CD14-positive monocyte (primary cell): Measurements from ENCODE around the gene RBMS3. TPM values are rescaled to one million over a fixed set of nuclear protein-coding genes. Genes with fewer than 3 reads are reported as not detected.

Source experiments
- DNase-seq, 3 donors: peaks; one replicate each; pipeline ENCODE4 v3.0.0-alpha.2; 2011 to 2022
- H2AFZ ChIP-seq: 2 replicates; pipeline ENCODE4 v1.6.0; 2012; ENCODE audit warnings: mild to moderate bottlenecking, low read depth, low read length, inconsistent platforms; ENCODE audit not compliant: insufficient read depth, poor library complexity, severe bottlenecking
- H3K27ac ChIP-seq, 2 donors: 1 replicate in 1 of 2; 2 replicates in 1 of 2; pipeline ENCODE4 v1.5.1; 2012 to 2013; ENCODE audit warnings: low read length in 2 of 2, control low read depth in 1 of 2, inconsistent platforms in 1 of 2, low read depth in 1 of 2, mild to moderate bottlenecking in 1 of 2
- H3K27me3 ChIP-seq, 2 donors: one replicate each; pipeline versions ENCODE4 v1.6.0 to v1.6.1; 2011 to 2013; ENCODE audit warnings: low read length in 2 of 2; ENCODE audit not compliant: control insufficient read depth in 2 of 2, insufficient read depth in 2 of 2
- H3K36me3 ChIP-seq, 2 donors: replicated peaks in 1 of 2; 1 replicate in 1 of 2; 2 replicates in 1 of 2; pipeline versions ENCODE4 v1.5.1 to v1.6.1; 2012 to 2013; ENCODE audit warnings: low read length in 2 of 2, control low read depth in 1 of 2, inconsistent platforms in 1 of 2, mild to moderate bottlenecking in 1 of 2; ENCODE audit not compliant: insufficient read depth in 2 of 2, control insufficient read depth in 1 of 2
- H3K4me1 ChIP-seq, 2 donors: 1 replicate in 1 of 2; 2 replicates in 1 of 2; pipeline versions ENCODE4 v1.5.1 to v1.6.1; 2012 to 2013; ENCODE audit warnings: low read length in 2 of 2, control low read depth in 1 of 2, inconsistent platforms in 1 of 2, mild to moderate bottlenecking in 1 of 2, moderate library complexity in 1 of 2; ENCODE audit not compliant: insufficient read depth in 2 of 2, control insufficient read depth in 1 of 2
- H3K4me2 ChIP-seq: replicated peaks from 2 replicates; pipeline ENCODE3; 2012; ENCODE audit warnings: low read length, moderate library complexity, mild to moderate bottlenecking; ENCODE audit not compliant: poor library complexity, severe bottlenecking; ENCODE audit errors: extremely low read depth
- H3K4me3 ChIP-seq, 3 experiments: fragments of 200-600 bp in 1 of 3; sonication (generic) in 1 of 3; replicated peaks in 1 of 3; 1 replicate in 2 of 3; 2 replicates in 1 of 3; pipeline ENCODE4 v1.5.1; 2011 to 2013; ENCODE audit warnings: low read length in 3 of 3, mild to moderate bottlenecking in 3 of 3, control low read depth in 2 of 3, low read depth in 2 of 3, inconsistent platforms in 1 of 3, moderate library complexity in 1 of 3
- H3K79me2 ChIP-seq: 2 replicates; pipeline ENCODE4 v1.6.0; 2012; ENCODE audit warnings: mild to moderate bottlenecking, control low read depth, inconsistent platforms, low read length, moderate library complexity; ENCODE audit not compliant: insufficient read depth
- H3K9ac ChIP-seq: 2 replicates; pipeline ENCODE4 v1.6.0; 2017; ENCODE audit warnings: low read length, mild to moderate bottlenecking; ENCODE audit not compliant: insufficient read depth, poor library complexity, severe bottlenecking
- H3K9me3 ChIP-seq, 2 donors: replicated peaks in 1 of 2; 1 replicate in 1 of 2; 2 replicates in 1 of 2; pipeline versions ENCODE4 v1.5.1 to v1.6.1; 2012 to 2013; ENCODE audit warnings: low read length in 2 of 2, control low read depth in 1 of 2; ENCODE audit not compliant: control insufficient read depth in 1 of 2, insufficient read depth in 1 of 2
- H4K20me1 ChIP-seq: 2 replicates; pipeline ENCODE4 v1.6.0; 2012; ENCODE audit warnings: mild to moderate bottlenecking, low read length, control low read depth, moderate library complexity; ENCODE audit not compliant: insufficient read depth
- H3K27ac Mint-ChIP-seq, 7 donors: one replicate each; pipeline ENCODE4 v1.8.0; 2020; ENCODE audit warnings: mild to moderate bottlenecking in 7 of 7, mixed read lengths in 7 of 7, moderate library complexity in 6 of 7, inconsistent platforms in 2 of 7
- H3K27me3 Mint-ChIP-seq, 3 donors: one replicate each; pipeline ENCODE4 v1.8.0; 2021 to 2022; ENCODE audit warnings: low read depth in 3 of 3, mild to moderate bottlenecking in 3 of 3, mixed read lengths in 3 of 3, moderate library complexity in 3 of 3, inconsistent platforms in 1 of 3
- H3K36me3 Mint-ChIP-seq, 2 donors: one replicate each; pipeline ENCODE4 v1.8.0; 2020; ENCODE audit warnings: mixed read lengths in 2 of 2, inconsistent platforms in 1 of 2, mild to moderate bottlenecking in 1 of 2
- H3K4me1 Mint-ChIP-seq: one replicate; pipeline ENCODE4 v1.8.0; 2020; ENCODE audit warnings: mild to moderate bottlenecking, mixed read lengths
- H3K4me3 Mint-ChIP-seq, 2 donors: one replicate each; pipeline ENCODE4 v1.8.0; 2020; ENCODE audit warnings: mild to moderate bottlenecking in 2 of 2, mixed read lengths in 2 of 2, moderate library complexity in 1 of 2
- H3K9me3 Mint-ChIP-seq, 7 donors: one replicate each; pipeline ENCODE4 v1.8.0; 2020 to 2022; ENCODE audit warnings: mixed read lengths in 7 of 7, mild to moderate bottlenecking in 6 of 7, moderate library complexity in 6 of 7, inconsistent platforms in 2 of 7
- WGBS: methylation state at CpG from one replicate; pipeline ENCODE4 v1.1.5; 2013; ENCODE audit warnings: missing lambda C conversion rate; ENCODE audit not compliant: insufficient coverage; 5-methylcytosine and 5-hydroxymethylcytosine counted together
- intact Hi-C, 2 donors: fragments of 100-400 bp; cut with micrococcal nuclease; formaldehyde crosslinking; loops; one replicate each; pipeline versions ENCODE4 v1.15.0 to v1.15.1; 2023
- polyA plus RNA-seq, 3 donors: library from polyadenylated mRNA; depleted of rRNA in 1 of 3; unstranded in 2 of 3; stranded (reverse) in 1 of 3; fragments of 300-500 nt in 2 of 3; fragments of >200 nt in 1 of 3; fragmentation: Illumina TruSeq in 2 of 3; gene quantifications; 1 replicate in 2 of 3; 2 replicates in 1 of 3; pipeline ENCODE4 v1.2.3, GENCODE V29; 2012 to 2021
- TF ChIP-seq, protein P1 (sequence below): fragments of 200-600 bp; IDR thresholded peaks from one replicate; pipeline ENCODE4 v1.8.0; 2022; ENCODE audit warnings: antibody characterized with exemption, mild to moderate bottlenecking

Gene RBMS3
- polyA plus RNA-seq, 3 donors, result not detected

DNA sequence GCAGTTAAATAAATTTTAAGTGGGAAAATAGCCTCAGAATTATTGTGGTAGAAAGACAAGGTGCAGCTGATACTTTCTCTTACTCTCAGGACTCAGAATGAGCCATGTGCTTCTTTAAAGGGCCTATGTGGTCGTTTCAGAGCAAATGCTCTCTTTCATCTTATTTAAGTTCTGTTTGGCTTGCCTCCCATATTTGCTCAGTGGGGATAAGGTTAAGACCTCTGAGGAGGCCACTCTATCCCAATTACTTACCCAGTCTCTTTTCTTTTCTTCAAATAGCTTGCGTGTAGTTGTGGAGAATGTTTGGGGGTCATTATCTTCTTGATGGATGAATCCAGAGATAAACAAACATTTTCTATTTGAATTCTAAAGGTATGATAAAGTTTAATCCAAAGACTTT lies 221.9 kb downstream of the RBMS3 start:
- Mint-ChIP-seq H3K27ac (no peak overlapping the region), H3K36me3 (no peaks in the 10 kb centered on the region), H3K27me3 (peaks cover 0 to 2% (median 0%) of the 10 kb centered on the region in 3 donors), H3K9me3 (peaks cover 0 to 5% (median 0%) of the 10 kb centered on the region in 7 donors), H3K4me3 (no peak overlapping the region), H3K4me1 (no peaks in the 10 kb centered on the region)
- Histone ChIP-seq H3K4me2 (no peak overlapping the region), H4K20me1 (no peaks in the 10 kb centered on the region), H3K4me3 (no peak overlapping the region), H3K9ac (no peak overlapping the region), H3K9me3 (no peaks in the 10 kb centered on the region), H3K79me2 (no peaks in the 10 kb centered on the region), H3K27me3 (no peaks in the 10 kb centered on the region), H3K27ac (no peak overlapping the region), H2AFZ (no peak overlapping the region), H3K36me3 (no peaks in the 10 kb centered on the region), H3K4me1 (no peaks in the 10 kb centered on the region)
- intact Hi-C loops, result no loop called here
- DNase-seq, result no peak
- WGBS, result no CpG with 5 or more reads among the region's 2 CpGs
- TF ChIP-seq, protein P1, sequence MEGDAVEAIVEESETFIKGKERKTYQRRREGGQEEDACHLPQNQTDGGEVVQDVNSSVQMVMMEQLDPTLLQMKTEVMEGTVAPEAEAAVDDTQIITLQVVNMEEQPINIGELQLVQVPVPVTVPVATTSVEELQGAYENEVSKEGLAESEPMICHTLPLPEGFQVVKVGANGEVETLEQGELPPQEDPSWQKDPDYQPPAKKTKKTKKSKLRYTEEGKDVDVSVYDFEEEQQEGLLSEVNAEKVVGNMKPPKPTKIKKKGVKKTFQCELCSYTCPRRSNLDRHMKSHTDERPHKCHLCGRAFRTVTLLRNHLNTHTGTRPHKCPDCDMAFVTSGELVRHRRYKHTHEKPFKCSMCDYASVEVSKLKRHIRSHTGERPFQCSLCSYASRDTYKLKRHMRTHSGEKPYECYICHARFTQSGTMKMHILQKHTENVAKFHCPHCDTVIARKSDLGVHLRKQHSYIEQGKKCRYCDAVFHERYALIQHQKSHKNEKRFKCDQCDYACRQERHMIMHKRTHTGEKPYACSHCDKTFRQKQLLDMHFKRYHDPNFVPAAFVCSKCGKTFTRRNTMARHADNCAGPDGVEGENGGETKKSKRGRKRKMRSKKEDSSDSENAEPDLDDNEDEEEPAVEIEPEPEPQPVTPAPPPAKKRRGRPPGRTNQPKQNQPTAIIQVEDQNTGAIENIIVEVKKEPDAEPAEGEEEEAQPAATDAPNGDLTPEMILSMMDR, result no peak

- Histone ChIP-seq H2AFZ (no peak overlapping the region), H4K20me1 (no peaks in the 10 kb centered on the region), H3K4me2 (no peak overlapping the region), H3K27me3 (no peaks in the 10 kb centered on the region), H3K36me3 (no peaks in the 10 kb centered on the region), H3K27ac (no peak overlapping the region), H3K4me3 (no peak overlapping the region), H3K4me1 (no peaks in the 10 kb centered on the region), H3K9ac (no peak overlapping the region), H3K9me3 (no peaks in the 10 kb centered on the region), H3K79me2 (no peaks in the 10 kb centered on the region)
- no peaks in the 10 kb centered on the region for H3K4me1 Mint-ChIP-seq
- no peak overlapping the region for H3K4me3 Mint-ChIP-seq
- no peaks in the 10 kb centered on the region for H3K36me3 Mint-ChIP-seq
- H3K9me3 Mint-ChIP-seq, result peaks cover 0 to 8% (median 0%) of the 10 kb centered on the region in 7 donors
- 90% methylated on average over 2 of the region's 3 CpGs for WGBS
- intact Hi-C loops, result no loop called here
- H3K27ac Mint-ChIP-seq, result no peak overlapping the region
- DNase-seq, result no peak
- peaks cover 0 to 2% (median 0%) of the 10 kb centered on the region in 3 donors for H3K27me3 Mint-ChIP-seq
- TF ChIP-seq, protein P1, result no peak
Measured at GRCh38 chr3:29503314-29503713, 222.4 kb downstream of the RBMS3 start.
